H1 (cell line): ENCODE results near the gene IRF7. TPM values are rescaled to one million over a fixed set of nuclear protein-coding genes. Genes with fewer than 3 reads are reported as not detected.

Source experiments
- CTCF ChIA-PET: fragments of 300-600 bp; sonication (Branson Sonifier 250); formaldehyde crosslinking; loops from one replicate; lab custom pipeline; 2021; ENCODE audit not compliant: partially characterized antibody; lab: Charles Lee
- POLR2A ChIA-PET: fragments of 300-600 bp; sonication (Branson Sonifier 250); formaldehyde crosslinking; loops from one replicate; lab custom pipeline; 2021; ENCODE audit warnings: inconsistent platforms; ENCODE audit not compliant: partially characterized antibody; lab: Charles Lee
- DNase-seq, 2 experiments: peaks; one replicate each; pipeline versions ENCODE4 v3.0.0 to v3.0.0-alpha.2; 2010 to 2022; ENCODE audit warnings: low spot score in 2 of 2, low read depth in 1 of 2, mixed read lengths in 1 of 2
- FAIRE-seq: peaks from 2 replicates; lab custom pipeline; 2011; peaks lifted over from hg19 to GRCh38; lab: Jason Lieb, UNC
- H2AFZ ChIP-seq: 2 replicates; pipeline ENCODE4 v1.8.1; 2012; ENCODE audit warnings: low read length, inconsistent platforms
- H2AK5ac ChIP-seq: 2 replicates; pipeline ENCODE4 v1.6.1; 2013; ENCODE audit warnings: low read depth, low read length
- H2BK120ac ChIP-seq: replicated peaks from 2 replicates; pipeline ENCODE3; 2013; ENCODE audit warnings: low read depth, low read length, inconsistent platforms
- H2BK12ac ChIP-seq: 2 replicates; pipeline ENCODE4 v1.6.1; 2013; ENCODE audit warnings: low read depth, low read length
- H2BK15ac ChIP-seq: 2 replicates; pipeline ENCODE4 v1.6.1; 2013; ENCODE audit warnings: low read length
- H2BK20ac ChIP-seq: 2 replicates; pipeline ENCODE4 v1.6.1; 2013; ENCODE audit warnings: low read length
- H2BK5ac ChIP-seq: 2 replicates; pipeline ENCODE4 v1.6.1; 2013; ENCODE audit warnings: low read depth, low read length
- H3K14ac ChIP-seq: 2 replicates; pipeline ENCODE4 v1.6.1; 2013; ENCODE audit warnings: inconsistent platforms; ENCODE audit not compliant: insufficient read length
- H3K18ac ChIP-seq: 2 replicates; pipeline ENCODE4 v1.6.1; 2013; ENCODE audit warnings: low read length; ENCODE audit errors: extremely low read depth
- H3K23ac ChIP-seq: 2 replicates; pipeline ENCODE4 v1.6.1; 2013; ENCODE audit warnings: inconsistent platforms; ENCODE audit not compliant: insufficient read length
- H3K23me2 ChIP-seq: 2 replicates; pipeline ENCODE4 v1.6.1; 2013; ENCODE audit warnings: low read depth, low read length
- H3K27ac ChIP-seq: 2 replicates; pipeline ENCODE4 v1.6.1; 2011; ENCODE audit warnings: low read depth, low read length, inconsistent platforms
- H3K27me3 ChIP-seq, 4 experiments: replicated peaks in 1 of 4; 1 replicate in 1 of 4; 2 replicates in 3 of 4; pipeline versions ENCODE4 v1.6.1 to v1.8.1; 2011 to 2013; ENCODE audit warnings: low read length in 3 of 4, mild to moderate bottlenecking in 3 of 4, inconsistent platforms in 2 of 4, mixed read lengths in 2 of 4, moderate library complexity in 1 of 4; ENCODE audit not compliant: control insufficient read depth in 3 of 4, insufficient read depth in 3 of 4; ENCODE audit errors: extremely low read depth in 1 of 4
- H3K36me3 ChIP-seq, 4 experiments: 2 replicates each; pipeline versions ENCODE4 v1.6.1 to v1.8.1; 2011 to 2013; ENCODE audit warnings: mild to moderate bottlenecking in 4 of 4, low read length in 3 of 4, moderate library complexity in 2 of 4, control low read depth in 1 of 4, inconsistent platforms in 1 of 4; ENCODE audit not compliant: insufficient read depth in 4 of 4, control insufficient read depth in 2 of 4
- H3K4ac ChIP-seq: replicated peaks from 2 replicates; pipeline ENCODE3; 2013; ENCODE audit warnings: low read length, low read depth, mixed read lengths, inconsistent platforms; ENCODE audit not compliant: insufficient read length
- H3K4me1 ChIP-seq, 4 experiments: replicated peaks in 1 of 4; 1 replicate in 1 of 4; 2 replicates in 3 of 4; pipeline versions ENCODE4 v1.6.1 to v1.8.1; 2011 to 2013; ENCODE audit warnings: low read length in 3 of 4, inconsistent platforms in 2 of 4, mixed read lengths in 1 of 4; ENCODE audit not compliant: insufficient read depth in 4 of 4, control insufficient read depth in 3 of 4
- H3K4me2 ChIP-seq, 2 experiments: 2 replicates each; pipeline versions ENCODE4 v1.6.1 to v1.8.1; 2011 to 2013; ENCODE audit warnings: low read depth in 2 of 2, low read length in 2 of 2, control low read depth in 1 of 2, inconsistent platforms in 1 of 2, mild to moderate bottlenecking in 1 of 2; ENCODE audit not compliant: insufficient read depth in 1 of 2
- H3K4me3 ChIP-seq, 4 experiments: fragments of 200-600, 300-600 bp in 1 of 4; sonication (generic), shearing (Covaris generic), sonication (Bioruptor Twin) in 1 of 4; 2 replicates each; pipeline versions ENCODE4 v1.5.1 to v1.8.1; 2011 to 2016; ENCODE audit warnings: low read length in 4 of 4, low read depth in 3 of 4, control low read depth in 2 of 4, inconsistent platforms in 2 of 4, mild to moderate bottlenecking in 2 of 4, mixed read lengths in 1 of 4, moderate library complexity in 1 of 4; ENCODE audit not compliant: insufficient read depth in 2 of 4; ENCODE audit errors: extremely low read depth in 1 of 4
- H3K56ac ChIP-seq: replicated peaks from 2 replicates; pipeline ENCODE3; 2013; ENCODE audit warnings: low read depth, mild to moderate bottlenecking, mixed read lengths, low read length, inconsistent platforms; ENCODE audit not compliant: insufficient read length
- H3K79me1 ChIP-seq: 2 replicates; pipeline ENCODE4 v1.6.1; 2013; ENCODE audit warnings: low read depth, low read length, control low read depth
- H3K79me2 ChIP-seq, 2 experiments: 2 replicates each; pipeline versions ENCODE4 v1.6.1 to v1.8.1; 2012 to 2013; ENCODE audit warnings: low read length in 2 of 2, mild to moderate bottlenecking in 2 of 2, inconsistent platforms in 1 of 2; ENCODE audit not compliant: insufficient read depth in 2 of 2, control insufficient read depth in 1 of 2
- H3K9ac ChIP-seq, 4 experiments: replicated peaks in 1 of 4; 1 replicate in 1 of 4; 2 replicates in 3 of 4; pipeline versions ENCODE4 v1.6.1 to v1.8.1; 2011 to 2013; ENCODE audit warnings: low read depth in 3 of 4, low read length in 3 of 4, control low read depth in 2 of 4, mild to moderate bottlenecking in 2 of 4, moderate library complexity in 2 of 4, inconsistent platforms in 1 of 4; ENCODE audit errors: extremely low read depth in 1 of 4
- H3K9me3 ChIP-seq, 2 experiments: 2 replicates each; pipeline versions ENCODE4 v1.6.1 to v1.8.1; 2012 to 2013; ENCODE audit warnings: mild to moderate bottlenecking in 2 of 2, moderate library complexity in 2 of 2, control low read depth in 1 of 2, inconsistent platforms in 1 of 2, low read depth in 1 of 2, low read length in 1 of 2, mixed read lengths in 1 of 2; ENCODE audit not compliant: insufficient read depth in 2 of 2
- H4K20me1 ChIP-seq, 2 experiments: replicated peaks in 1 of 2; 2 replicates each; pipeline versions ENCODE3 to v1.8.1; 2011 to 2013; ENCODE audit warnings: inconsistent platforms in 2 of 2, low read length in 2 of 2, mild to moderate bottlenecking in 1 of 2; ENCODE audit not compliant: insufficient read depth in 2 of 2, control insufficient read depth in 1 of 2
- H4K5ac ChIP-seq: 2 replicates; pipeline ENCODE4 v1.6.1; 2013; ENCODE audit warnings: low read length, low read depth, mixed read lengths, inconsistent platforms; ENCODE audit not compliant: insufficient read length
- H4K8ac ChIP-seq: 2 replicates; pipeline ENCODE4 v1.8.0; 2013; ENCODE audit warnings: mild to moderate bottlenecking, moderate library complexity, low read length, inconsistent platforms; ENCODE audit not compliant: insufficient read depth; ENCODE audit errors: extremely low read depth
- H4K91ac ChIP-seq: replicated peaks from 2 replicates; pipeline ENCODE3; 2013; ENCODE audit warnings: low read length, mixed read lengths, inconsistent platforms; ENCODE audit not compliant: insufficient read length
- CREB1 ChIP-seq: IDR thresholded peaks from 2 replicates; pipeline ENCODE4 v1.6.1; 2012; ENCODE audit warnings: inconsistent platforms
- KDM5A ChIP-seq: fragments of 200-600 bp; IDR thresholded peaks from 2 replicates; pipeline ENCODE4 v1.7.1; 2012; ENCODE audit warnings: mild to moderate bottlenecking, low read length, inconsistent platforms, mixed read lengths
- RFX5 ChIP-seq: IDR thresholded peaks from 2 replicates; pipeline ENCODE4 v1.6.1; 2011; ENCODE audit warnings: low read depth, low read length, improper control_type of control experiment, borderline replicate concordance
- SIRT6 ChIP-seq: IDR thresholded peaks from one replicate; pipeline ENCODE4 v1.7.1; 2012; ENCODE audit warnings: low read length, inconsistent platforms
- SP4 ChIP-seq: IDR thresholded peaks from 2 replicates; pipeline ENCODE4 v1.6.1; 2012; ENCODE audit warnings: low read length, inconsistent platforms
- TAF7 ChIP-seq: optimal IDR thresholded peaks from 2 replicates; pipeline ENCODE3; 2011; ENCODE audit warnings: low read depth, mild to moderate bottlenecking, inconsistent platforms, low read length, moderate library complexity, borderline replicate concordance
- WGBS, 2 experiments: shearing (Covaris generic) in 1 of 2; methylation state at CpG; one replicate each; pipeline versions ENCODE4 v1.1.6 to v1.1.7; 2013 to 2015; ENCODE audit warnings: low lambda C conversion rate in 2 of 2, mixed read lengths in 2 of 2, inconsistent platforms in 1 of 2, low coverage in 1 of 2, missing lambda C conversion rate in 1 of 2; ENCODE audit not compliant: insufficient replicate concordance in 2 of 2, insufficient coverage in 1 of 2, insufficient read length in 1 of 2; ENCODE audit errors: extremely low coverage in 1 of 2, missing lambda C conversion rate in 1 of 2; 5-methylcytosine and 5-hydroxymethylcytosine counted together
- polyA plus RNA-seq, 7 experiments: library from polyadenylated mRNA; depleted of rRNA in 3 of 7; stranded (reverse) in 5 of 7; unstranded in 2 of 7; fragments of >200 nt in 5 of 7; fragments of 200-250 nt in 2 of 7; gene quantifications; 1 replicate in 5 of 7; 2 replicates in 1 of 7; 4 replicates in 1 of 7; pipeline versions ENCODE4 v1.2.1 to v1.2.3, GENCODE V29; 2011 to 2013; ENCODE audit warnings: missing spikeins in 2 of 7, mixed read lengths in 2 of 7
- total RNA-seq: library from RNA; stranded (reverse); fragmentation: NEBNext Ultra II Directional; extraction: Animal tissue kit (Norgen Biotek cat#: 25700); gene quantifications from 2 replicates; pipeline ENCODE4 v1.2.1, GENCODE V29; 2021

The IRF7 gene
- total and polyA plus RNA-seq, 2 of the 8 experiments (the other 6 are each of a cell fraction or from before 2014, with no cell fraction given), result 9.1 to 9.6 TPM

DNA sequence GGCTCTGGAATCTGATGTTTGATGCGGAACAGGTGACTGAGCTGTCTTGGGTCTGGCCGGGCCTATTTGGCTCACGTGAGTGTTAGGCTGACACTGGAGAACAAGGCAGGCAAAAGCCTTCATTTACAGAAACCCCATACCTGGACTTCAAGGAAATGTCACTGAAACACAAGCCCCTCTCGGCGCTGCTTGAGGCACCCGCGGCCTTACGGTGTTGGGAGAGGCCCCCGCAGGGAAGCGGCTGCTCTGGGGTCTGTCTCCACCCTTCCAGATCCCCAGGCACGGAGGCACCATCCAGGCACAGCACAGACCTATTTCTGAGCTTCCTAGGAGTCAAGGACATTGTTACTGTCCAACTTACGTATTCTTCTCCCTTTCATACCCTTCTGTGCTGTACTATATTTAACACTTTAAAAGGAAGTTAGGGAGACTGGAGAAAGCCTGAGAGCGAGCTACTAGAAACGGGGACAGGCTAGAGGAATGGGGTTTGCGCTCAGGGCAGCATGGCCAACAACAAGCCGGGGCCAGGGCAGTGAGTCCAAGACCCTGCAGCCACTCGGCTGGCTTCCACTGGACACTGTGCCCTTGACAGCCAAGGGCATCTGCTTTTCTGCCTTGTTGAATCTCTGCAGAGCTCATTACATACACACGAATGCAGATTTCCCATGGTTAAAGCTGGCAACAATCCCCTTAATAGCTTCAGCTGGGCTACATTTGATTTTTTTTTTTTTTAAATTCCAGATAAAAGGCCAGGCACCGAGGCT, 45.1 kb upstream of the IRF7 start:
- no peak overlapping the region for H3K4me2 ChIP-seq
- H4K8ac ChIP-seq, result no peak overlapping the region; the same call in 1 of the 2 replicates
- H4K5ac ChIP-seq, result no peak overlapping the region
- peaks cover 0 to 4% of the 10 kb centered on the region in 2 experiments; a peak in 1 of 4 replicates for H3K9me3 ChIP-seq
- H3K23me2 ChIP-seq, result no peaks in the 10 kb centered on the region
- peaks cover 5 to 8% of the 10 kb centered on the region in 2 experiments for H4K20me1 ChIP-seq
- H3K56ac ChIP-seq, result no peak overlapping the region
- H3K4me3 ChIP-seq, result no peak overlapping the region
- H3K27ac ChIP-seq, result no peak overlapping the region
- H2AFZ ChIP-seq, result no peak overlapping the region
- no peak overlapping the region for H3K18ac ChIP-seq
- 94% methylated on average over 19 of the region's 19 CpGs; no CpG with 5 or more reads in 1 of the 2 experiments for WGBS, 2 experiments
- H2BK120ac ChIP-seq, result no peak overlapping the region
- no peaks in the 10 kb centered on the region for H3K27me3 ChIP-seq
- H3K14ac ChIP-seq, result no peak overlapping the region
- ChIA-PET POLR2A (interaction anchor here (1.1 to 1.3 kb wide), 2 partner anchors 13 to 22 kb away, joined by 3 to 5 read pairs; no protein-coding TSS in a partner anchor), CTCF (interaction anchor here (0.6 to 4.1 kb wide), 17 partner anchors 12 to 115 kb away, joined by 3 to 24 read pairs (median 4); no protein-coding TSS in a partner anchor)
- no peak overlapping the region for H3K23ac ChIP-seq
- no peaks in the 10 kb centered on the region; the same call in none of the 2 replicates for H3K79me1 ChIP-seq
- no peak overlapping the region for H2BK15ac ChIP-seq
- no peak overlapping the region for H3K4ac ChIP-seq
- TF ChIP-seq SIRT6, result no peak
- no peak for TF ChIP-seq RFX5
- TF ChIP-seq KDM5A, result no peak
- TF ChIP-seq TAF7, result no peak
- TF ChIP-seq SP4, result no peak
- TF ChIP-seq CREB1, result no peak
- no peak overlapping the region for H2AK5ac ChIP-seq
- H3K9ac ChIP-seq, result no peak overlapping the region
- H3K79me2 ChIP-seq, result no peaks in the 10 kb centered on the region; a peak in 1 of 4 replicates
- H2BK12ac ChIP-seq, result no peak overlapping the region
- H3K4me1 ChIP-seq, result no peaks in the 10 kb centered on the region
- no peak overlapping the region for H2BK5ac ChIP-seq
- FAIRE-seq, result no peak
- H3K36me3 ChIP-seq, result peaks cover 2 to 20% (median 4%) of the 10 kb centered on the region in 4 experiments; a peak in 6 of 8 replicates
- H4K91ac ChIP-seq, result no peak overlapping the region
- H2BK20ac ChIP-seq, result no peak overlapping the region
- DNase-seq, result no peak
